Measurements from ENCODE around the gene MYT1. TPM values are rescaled to one million over a fixed set of nuclear protein-coding genes. Genes with fewer than 3 reads are reported as not detected.

MYT1 gene
- total and polyA plus RNA-seq, 2 of the 8 experiments (the other 6 are each of a cell fraction or from before 2014, with no cell fraction given), result 0.63 to 2.0 TPM

DNA sequence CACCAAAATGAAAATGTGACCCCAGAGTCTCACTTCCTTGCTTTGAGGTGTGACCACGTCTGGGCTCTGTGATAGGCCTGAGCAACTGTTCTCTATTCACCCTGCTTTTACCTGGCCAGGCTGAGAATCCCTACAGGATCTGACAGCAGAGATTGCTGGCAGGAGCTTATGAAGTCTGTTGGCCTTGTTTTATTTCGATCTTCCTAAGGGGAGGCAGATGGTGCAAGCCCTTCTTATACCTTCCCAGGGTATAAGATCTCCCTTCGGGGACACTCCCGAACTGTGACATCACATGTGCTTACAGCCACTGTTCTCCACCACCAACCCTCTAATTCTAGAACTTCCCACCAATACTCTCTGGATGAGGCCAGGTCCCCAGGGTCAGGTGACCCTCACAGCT, 26.8 kb downstream of the MYT1 start:
- H3K23me2 ChIP-seq (ENCODE audit: low read depth, low read length), result no peaks in the 10 kb centered on the region; the same call in 1 of the 2 replicates
- H3K4ac ChIP-seq (replicated peaks; ENCODE audit: insufficient read length, low read depth, low read length), result no peak overlapping the region
- peaks cover 9 to 31% (median 18%) of the 10 kb centered on the region in 4 experiments for H3K4me1 ChIP-seq (replicated peaks in 1 of 4; ENCODE audit: control insufficient read depth in 3 of 4, insufficient read depth in 4 of 4, low read length in 3 of 4)
- no peak overlapping the region for H3K9ac ChIP-seq (replicated peaks in 1 of 4; ENCODE audit: extremely low read depth in 1 of 4, low read depth in 3 of 4, low read length in 3 of 4)
- no peak overlapping the region for H3K14ac ChIP-seq (ENCODE audit: insufficient read length)
- H2AFZ ChIP-seq (ENCODE audit: low read length), result no peak overlapping the region
- CTCF ChIA-PET (ENCODE audit: partially characterized antibody), result interaction anchor here (0.6 to 1.1 kb wide), 2 partner anchors 21 to 1018 kb away, joined by 3 read pairs; no protein-coding TSS in a partner anchor
- no peak overlapping the region for H2BK15ac ChIP-seq (ENCODE audit: low read length)
- H3K4me3 ChIP-seq (ENCODE audit: extremely low read depth in 1 of 4, insufficient read depth in 2 of 4, low read depth in 3 of 4, low read length in 4 of 4), result no peak overlapping the region
- H3K27ac ChIP-seq (ENCODE audit: low read depth, low read length), result no peak overlapping the region
- no peak overlapping the region for H3K23ac ChIP-seq (ENCODE audit: insufficient read length)
- no peaks in the 10 kb centered on the region; a peak in 1 of 7 replicates for H3K27me3 ChIP-seq (replicated peaks in 1 of 4; ENCODE audit: control insufficient read depth in 3 of 4, extremely low read depth in 1 of 4, insufficient read depth in 3 of 4, low read length in 3 of 4)
- no peaks in the 10 kb centered on the region for H3K79me2 ChIP-seq (ENCODE audit: control insufficient read depth in 1 of 2, insufficient read depth in 2 of 2, low read length in 2 of 2)
- peak overlapping the region; percentile 64; the same call in 1 of the 2 replicates for H2BK12ac ChIP-seq (ENCODE audit: low read depth, low read length)
- peak overlapping the region; percentile 18; the same call in 1 of the 2 replicates for H2BK5ac ChIP-seq (ENCODE audit: low read depth, low read length)
- H4K20me1 ChIP-seq (replicated peaks in 1 of 2; ENCODE audit: control insufficient read depth in 1 of 2, insufficient read depth in 2 of 2, low read length in 2 of 2), result no peaks in the 10 kb centered on the region
- H3K79me1 ChIP-seq (ENCODE audit: low read depth, low read length), result no peaks in the 10 kb centered on the region
- no peak overlapping the region for H2BK120ac ChIP-seq (replicated peaks; ENCODE audit: low read depth, low read length)
- WGBS, 2 experiments (ENCODE audit: extremely low coverage in 1 of 2, insufficient coverage in 1 of 2, insufficient read length in 1 of 2, insufficient replicate concordance in 2 of 2, low coverage in 1 of 2, low lambda C conversion rate in 2 of 2, missing lambda C conversion rate in 1 of 2), result 80% methylated on average over 4 of the region's 4 CpGs; no CpG with 5 or more reads in 1 of the 2 experiments
- no peak overlapping the region for H4K5ac ChIP-seq (ENCODE audit: insufficient read length, low read depth, low read length)
- H4K91ac ChIP-seq (replicated peaks; ENCODE audit: insufficient read length, low read length), result no peak overlapping the region
- POLR2A ChIA-PET (ENCODE audit: partially characterized antibody), result interaction anchor here (1.5 kb wide), 1 partner anchor 14 kb away, joined by 4 read pairs; no protein-coding TSS in a partner anchor
- DNase-seq (ENCODE audit: low read depth in 1 of 2, low spot score in 2 of 2) (no peak), FAIRE-seq (no peak)
- H3K18ac ChIP-seq (ENCODE audit: extremely low read depth, low read length), result peak overlapping the region; percentile 51; the same call in 1 of the 2 replicates
- peaks cover 0 to 11% of the 10 kb centered on the region in 2 experiments; a peak in 2 of 4 replicates for H3K9me3 ChIP-seq (ENCODE audit: insufficient read depth in 2 of 2, low read depth in 1 of 2, low read length in 1 of 2)
- no peak overlapping the region for H3K56ac ChIP-seq (replicated peaks; ENCODE audit: insufficient read length, low read depth, low read length)
- no peak overlapping the region for H2AK5ac ChIP-seq (ENCODE audit: low read depth, low read length)
- peak overlapping the region; percentile 62; the same call in 1 of the 2 replicates for H2BK20ac ChIP-seq (ENCODE audit: low read length)
- peak overlapping the region in 1 of 2 experiments; percentile 26; a peak in 1 of 4 replicates for H3K4me2 ChIP-seq (ENCODE audit: insufficient read depth in 1 of 2, low read depth in 2 of 2, low read length in 2 of 2)
- no peak overlapping the region for H4K8ac ChIP-seq (ENCODE audit: extremely low read depth, insufficient read depth, low read length)
- H3K36me3 ChIP-seq (ENCODE audit: control insufficient read depth in 2 of 4, insufficient read depth in 4 of 4, low read length in 3 of 4), result 0 out of 8 replicates have a peak, but pooled peaks cover 0 to 2% (median 0%) of the 10 kb centered on the region in 4 experiments
- TF ChIP-seq CEBPB (IDR thresholded peaks at IDR 0.05; ENCODE audit: low read depth, low read length), result no peak
- no peak for TF ChIP-seq PHF8 (conservative IDR thresholded peaks at IDR 0.05; ENCODE audit: low read depth, low read length)
- no peak for TF ChIP-seq SP4 (IDR thresholded peaks at IDR 0.05; ENCODE audit: low read length)
- no peak for TF ChIP-seq TAF7 (optimal IDR thresholded peaks at IDR 0.05; ENCODE audit: borderline replicate concordance, low read depth, low read length)
- TF ChIP-seq RXRA (IDR thresholded peaks at IDR 0.05; ENCODE audit: insufficient read depth, low read depth, low read length), result no peak
- TF ChIP-seq BACH1 (IDR thresholded peaks at IDR 0.05; ENCODE audit: low read length), result no peak
- TF ChIP-seq RBBP5 (IDR thresholded peaks at IDR 0.05; ENCODE audit: borderline replicate concordance, low read depth, low read length), result no peak

Measured in H1 (cell line).